ENCODE data around the gene CDK16.

The CDK16 gene

GRCh38 chrX:47199286-47199685 is 19.2 kb upstream of the CDK16 start:
- CTCF ChIA-PET: no interaction called here
- TF ChIP-seq TARDBP (IDR thresholded peaks at IDR 0.05) (no peak), FOXM1 (IDR thresholded peaks at IDR 0.05; ENCODE audit: borderline replicate concordance) (no peak), FOXA1 (IDR thresholded peaks at IDR 0.05) (no peak)
- POLR2A ChIA-PET: no interaction called here
- DNase-seq (ENCODE audit: extremely low spot score): no peak

- ChIA-PET POLR2A (no interaction called here), CTCF (no interaction called here)
- TF ChIP-seq FOXK2 (IDR thresholded peaks at IDR 0.05): no peak
- TF ChIP-seq LEF1 (IDR thresholded peaks at IDR 0.05; ENCODE audit: borderline replicate concordance): no peak
- no peak for TF ChIP-seq HDGF (IDR thresholded peaks at IDR 0.05; ENCODE audit: borderline replicate concordance)
- TF ChIP-seq L3MBTL2 (conservative IDR thresholded peaks at IDR 0.05): no peak
- DNase-seq (ENCODE audit: extremely low spot score): no peak
Observed at GRCh38 chrX:47200385-47201150, 17.9 kb upstream of the CDK16 start.

GRCh38 chrX:47201345-47201944 is 17.0 kb upstream of the CDK16 start:
- TF ChIP-seq FOXA1 (IDR thresholded peaks at IDR 0.05): no peak
- no peak for TF ChIP-seq NFRKB (IDR thresholded peaks at IDR 0.05)
- TF ChIP-seq FOXM1 (IDR thresholded peaks at IDR 0.05; ENCODE audit: borderline replicate concordance): no peak
- no peak for TF ChIP-seq L3MBTL2 (conservative IDR thresholded peaks at IDR 0.05)
- TF ChIP-seq TARDBP (IDR thresholded peaks at IDR 0.05): no peak
- TF ChIP-seq ZNF384 (IDR thresholded peaks at IDR 0.05): no peak
- no peak for TF ChIP-seq FOXK2 (IDR thresholded peaks at IDR 0.05)
- no peak for TF ChIP-seq SUZ12 (IDR thresholded peaks at IDR 0.05)
- TF ChIP-seq LEF1 (IDR thresholded peaks at IDR 0.05; ENCODE audit: borderline replicate concordance): no peak
- no peak for TF ChIP-seq ARNT (IDR thresholded peaks at IDR 0.05)
- no peak for TF ChIP-seq BHLHE40 (IDR thresholded peaks at IDR 0.05; ENCODE audit: borderline replicate concordance)
- no peak for TF ChIP-seq HDGF (IDR thresholded peaks at IDR 0.05; ENCODE audit: borderline replicate concordance)
- no peak for TF ChIP-seq SP1 (IDR thresholded peaks at IDR 0.05)
- no peak for TF ChIP-seq CTBP1 (IDR thresholded peaks at IDR 0.05; ENCODE audit: borderline replicate concordance)
- no peak for TF ChIP-seq ELF4 (IDR thresholded peaks at IDR 0.05)
- TF ChIP-seq PKNOX1 (IDR thresholded peaks at IDR 0.05): no peak
- DNase-seq (ENCODE audit: extremely low spot score): no peak
- POLR2A ChIA-PET: interaction anchor here (0.7 to 0.8 kb wide), 2 partner anchors 14 to 16 kb away, joined by 3 read pairs; no protein-coding TSS in a partner anchor
- CTCF ChIA-PET: no interaction called here

- TF ChIP-seq LEF1 (IDR thresholded peaks at IDR 0.05; ENCODE audit: borderline replicate concordance) (no peak), TARDBP (IDR thresholded peaks at IDR 0.05) (no peak), HDGF (IDR thresholded peaks at IDR 0.05; ENCODE audit: borderline replicate concordance) (no peak), L3MBTL2 (conservative IDR thresholded peaks at IDR 0.05) (no peak), ZNF384 (IDR thresholded peaks at IDR 0.05) (no peak), ARNT (IDR thresholded peaks at IDR 0.05) (no peak), CTBP1 (IDR thresholded peaks at IDR 0.05; ENCODE audit: borderline replicate concordance) (no peak), NFRKB (IDR thresholded peaks at IDR 0.05) (no peak), FOXA1 (IDR thresholded peaks at IDR 0.05) (no peak), FOXK2 (IDR thresholded peaks at IDR 0.05) (no peak), SP1 (IDR thresholded peaks at IDR 0.05) (no peak), ELF4 (IDR thresholded peaks at IDR 0.05) (no peak), BHLHE40 (IDR thresholded peaks at IDR 0.05; ENCODE audit: borderline replicate concordance) (no peak), PKNOX1 (IDR thresholded peaks at IDR 0.05) (no peak), SUZ12 (IDR thresholded peaks at IDR 0.05) (no peak), FOXM1 (IDR thresholded peaks at IDR 0.05; ENCODE audit: borderline replicate concordance) (no peak)
- DNase-seq (ENCODE audit: extremely low spot score): no peak
- ChIA-PET CTCF (no interaction called here), POLR2A (interaction anchor here (0.7 kb wide), 1 partner anchor 16 kb away, joined by 3 read pairs; no protein-coding TSS in a partner anchor)
Observed at GRCh38 chrX:47202316-47202715, 16.2 kb upstream of the CDK16 start.

GRCh38 chrX:47202877-47203276 is 15.6 kb upstream of the CDK16 start:
- DNase-seq (ENCODE audit: extremely low spot score): no peak
- POLR2A ChIA-PET: interaction anchor here (1.1 kb wide), 1 partner anchor 15 kb away, joined by 3 read pairs; no protein-coding TSS in a partner anchor
- CTCF ChIA-PET: no interaction called here
- TF ChIP-seq CTBP1 (IDR thresholded peaks at IDR 0.05; ENCODE audit: borderline replicate concordance): no peak
- TF ChIP-seq FOXM1 (IDR thresholded peaks at IDR 0.05; ENCODE audit: borderline replicate concordance): no peak
- no peak for TF ChIP-seq FOXK2 (IDR thresholded peaks at IDR 0.05)
- TF ChIP-seq ZNF384 (IDR thresholded peaks at IDR 0.05): no peak
- TF ChIP-seq SUZ12 (IDR thresholded peaks at IDR 0.05): no peak
- no peak for TF ChIP-seq L3MBTL2 (conservative IDR thresholded peaks at IDR 0.05)
- TF ChIP-seq SP1 (IDR thresholded peaks at IDR 0.05): no peak
- TF ChIP-seq NFRKB (IDR thresholded peaks at IDR 0.05): no peak
- TF ChIP-seq FOXA1 (IDR thresholded peaks at IDR 0.05): no peak
- TF ChIP-seq TARDBP (IDR thresholded peaks at IDR 0.05): no peak
- TF ChIP-seq BHLHE40 (IDR thresholded peaks at IDR 0.05; ENCODE audit: borderline replicate concordance): no peak
- no peak for TF ChIP-seq LEF1 (IDR thresholded peaks at IDR 0.05; ENCODE audit: borderline replicate concordance)
- TF ChIP-seq ELF4 (IDR thresholded peaks at IDR 0.05): no peak
- no peak for TF ChIP-seq PKNOX1 (IDR thresholded peaks at IDR 0.05)
- TF ChIP-seq HDGF (IDR thresholded peaks at IDR 0.05; ENCODE audit: borderline replicate concordance): no peak
- no peak for TF ChIP-seq ARNT (IDR thresholded peaks at IDR 0.05)

All from HEK293T (cell line).